Epithelial cell of esophagus (primary cell): ENCODE data around the gene R3HDM2.
A peak's percentile ranks its signal among the peaks of the same experiment; 100 is the strongest.
"Not testable (repeated sequence)": the region's sequence is repeated elsewhere in the genome, so short reads cannot be mapped to it uniquely, and the experiment has no call there.

Experiments
- DNase-seq: peaks from one replicate; pipeline ENCODE4 v3.0.0; 2010; ENCODE audit warnings: low read depth
- H3K4me3 ChIP-seq: 2 replicates; pipeline ENCODE4 v1.5.1; 2011; ENCODE audit warnings: mild to moderate bottlenecking, low read length, control low read depth
- CTCF ChIP-seq: IDR thresholded peaks from 2 replicates; pipeline ENCODE4 v1.5.1; 2011; ENCODE audit warnings: low read depth, mild to moderate bottlenecking, low read length, control low read depth, inconsistent platforms; ENCODE audit not compliant: insufficient read depth; ENCODE audit errors: missing control alignments

The R3HDM2 gene

GRCh38 chr12:57434517-57435223 lies 3.8 kb upstream of the R3HDM2 start, which contains the start of gene INHBC:
TSS of gene INHBC (plus strand) at chr12:57434784. CDS start at chr12:57434887, 103 bp downstream.
- H3K4me3 ChIP-seq, result no peak within 1 kb of the TSS
- TF ChIP-seq CTCF, result no peak
- DNase-seq, result no peak

DNA sequence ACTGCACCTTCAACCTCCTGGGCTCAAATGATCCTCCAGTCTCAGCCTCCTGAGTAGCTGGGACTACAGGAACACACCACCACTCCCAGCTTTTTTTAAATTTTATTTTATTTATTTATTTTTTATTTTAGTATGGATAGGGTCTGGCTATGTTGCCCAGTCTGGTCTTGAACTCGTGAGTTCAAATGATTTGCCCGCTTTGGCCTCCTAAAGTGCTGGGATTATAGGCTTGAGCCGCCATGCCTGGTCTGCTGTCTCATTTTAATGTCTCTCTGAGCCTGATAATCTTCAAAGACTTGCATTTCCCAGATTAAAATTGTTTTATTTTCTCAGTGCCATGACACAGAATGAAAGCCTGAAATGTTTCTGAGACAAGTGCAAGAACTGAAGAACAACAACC lies 2.5 kb upstream of the R3HDM2 start:
- H3K4me3 ChIP-seq, result no peak overlapping the region
- no peak for TF ChIP-seq CTCF
- DNase-seq, result no peak

DNA sequence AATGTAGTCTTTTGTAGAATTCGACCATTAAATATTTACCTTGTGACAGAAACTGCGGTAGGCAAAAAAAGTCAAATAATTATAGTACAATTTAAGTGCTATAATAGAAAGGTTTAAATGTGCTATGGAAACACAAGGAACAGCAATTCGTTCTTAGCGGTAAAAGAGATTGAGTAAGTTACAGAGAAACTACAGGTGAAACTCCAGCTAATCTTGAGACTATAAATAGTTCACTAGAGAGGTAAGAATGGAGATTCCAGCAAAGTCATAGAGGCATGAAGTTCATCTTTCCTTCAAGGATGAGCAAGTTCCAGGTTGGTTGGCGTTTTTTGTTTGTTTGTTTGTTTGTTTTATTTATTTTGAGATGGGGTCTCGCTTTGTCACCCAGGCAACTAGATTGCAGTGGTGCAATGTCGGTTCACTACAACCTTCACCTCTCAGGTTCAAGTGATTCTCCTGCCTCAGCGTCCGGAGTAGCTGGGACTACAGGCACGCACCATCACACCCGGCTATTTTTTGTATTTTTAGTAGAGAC lies 878 bp upstream of the R3HDM2 start:
- DNase-seq, result no peak
- no peak for TF ChIP-seq CTCF
- H3K4me3 ChIP-seq, result peak overlapping the region; percentile 53

- H3K4me3 ChIP-seq, result peak overlapping the region; percentile 76
- TF ChIP-seq CTCF, result no peak
- peak; percentile 15 for DNase-seq
Measured at GRCh38 chr12:57430112-57430930, 522 bp downstream of the R3HDM2 start.

DNA sequence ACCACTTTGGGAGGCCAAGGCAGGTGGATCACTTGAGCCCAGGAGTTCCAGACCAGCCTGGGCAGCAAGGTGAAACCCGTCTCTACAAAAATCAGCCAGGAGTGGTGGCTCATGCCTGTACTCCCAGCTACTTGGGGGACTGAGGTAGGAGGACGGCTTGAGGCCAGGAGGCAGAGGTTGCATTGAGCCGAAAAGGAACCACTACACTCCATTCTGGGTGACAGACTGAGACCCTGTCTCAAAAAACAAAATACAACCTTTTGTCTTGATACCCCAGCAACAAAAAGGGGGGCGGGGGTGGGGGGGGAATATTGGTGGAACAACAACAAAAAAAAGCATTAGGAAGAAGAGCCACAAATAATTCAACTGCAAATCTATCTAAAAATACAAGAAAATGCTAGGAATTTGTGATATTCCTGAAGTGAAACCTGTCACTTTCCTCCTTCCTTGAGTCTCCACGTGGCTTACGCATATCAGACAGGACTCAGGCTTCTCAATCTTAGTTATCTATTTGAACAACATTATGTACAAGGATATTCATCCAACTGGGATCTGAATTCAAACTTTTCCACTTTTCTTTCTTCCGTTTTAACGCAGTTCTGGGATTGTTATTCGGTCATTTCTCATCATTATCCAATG lies 1.3 kb downstream of the R3HDM2 start:
- DNase-seq, result peak; percentile 24
- H3K4me3 ChIP-seq, result peak overlapping the region; percentile 76
- TF ChIP-seq CTCF, result no peak

DNA sequence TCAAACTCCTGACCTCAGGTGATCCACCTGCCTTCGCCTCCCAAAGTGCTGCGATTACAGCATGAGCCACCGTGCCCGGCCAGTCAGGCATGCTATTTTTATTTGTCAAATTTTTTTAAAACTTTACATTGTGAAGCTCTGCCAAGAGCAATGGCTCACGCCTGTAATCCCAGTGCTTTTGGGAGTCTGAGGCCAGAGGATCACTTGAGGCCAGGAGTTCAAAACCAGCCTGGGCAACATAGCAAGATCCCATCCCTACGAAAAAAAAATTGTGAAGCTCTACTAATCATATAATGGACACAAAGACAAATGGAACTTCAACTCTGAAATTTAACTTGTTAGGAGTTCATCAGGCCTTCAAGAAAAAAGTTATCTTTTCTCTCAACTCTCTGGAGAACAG lies 1.9 kb downstream of the R3HDM2 start:
- no peak for TF ChIP-seq CTCF
- DNase-seq, result no peak
- no peak overlapping the region for H3K4me3 ChIP-seq

DNA sequence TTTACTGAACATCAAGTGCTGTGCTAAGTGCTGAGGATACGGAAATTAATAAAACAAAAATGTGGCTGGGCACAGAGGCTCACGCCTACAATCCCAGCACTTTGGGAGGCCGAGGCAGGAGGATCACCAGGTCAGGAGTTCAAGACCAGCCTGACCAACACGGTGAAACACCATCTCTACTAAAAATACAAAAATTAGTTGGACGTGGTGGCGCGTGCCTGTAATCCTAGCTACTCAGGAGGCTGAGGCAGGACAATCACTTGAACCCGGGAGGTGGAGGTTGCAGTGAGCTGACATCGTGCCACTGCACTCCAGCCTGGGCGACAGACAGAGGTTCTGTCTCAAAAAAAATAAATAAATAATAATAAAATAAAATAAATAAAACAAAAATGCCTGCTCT lies 3.9 kb downstream of the R3HDM2 start:
- H3K4me3 ChIP-seq, DNase-seq: not testable (repeated sequence)
